OCI-M1 (cell line): ENCODE results near the gene HMX3.
A peak's percentile ranks its signal among the peaks of the same experiment; 100 is the strongest.

ENCODE experiments used
- DNase-seq: peaks from one replicate; lab custom pipeline; 2025; lab: John Stamatoyannopoulos, UW

The HMX3 gene

GRCh38 chr10:123135415-123136141, at the start of gene HMX3:
Gene HMX3 (plus strand): TSS chr10:123135970. CDS start chr10:123136051, 81 bp downstream.
- peak; percentile 96 for DNase-seq

GRCh38 chr10:123086281-123086680, 49.5 kb upstream of the HMX3 start:
- no peak for DNase-seq

- DNase-seq = no peak
Observed at GRCh38 chr10:123087348-123087747, 48.4 kb upstream of the HMX3 start.

- DNase-seq = no peak
Observed at GRCh38 chr10:123087786-123088185, 48.0 kb upstream of the HMX3 start.

- no peak for DNase-seq
Observed at GRCh38 chr10:123092635-123093414, 42.9 kb upstream of the HMX3 start.

GRCh38 chr10:123093489-123093888, 42.3 kb upstream of the HMX3 start:
- no peak for DNase-seq

GRCh38 chr10:123096452-123096851, 39.3 kb upstream of the HMX3 start:
- DNase-seq = no peak

- no peak for DNase-seq
Observed at GRCh38 chr10:123097039-123097438, 38.7 kb upstream of the HMX3 start.

- no peak for DNase-seq
Observed at GRCh38 chr10:123100030-123100762, 35.6 kb upstream of the HMX3 start.

GRCh38 chr10:123101872-123102271, 33.9 kb upstream of the HMX3 start:
- DNase-seq = no peak

- no peak for DNase-seq
Observed at GRCh38 chr10:123102673-123103072, 33.1 kb upstream of the HMX3 start.

GRCh38 chr10:123103944-123104343, 31.8 kb upstream of the HMX3 start:
- DNase-seq = no peak

GRCh38 chr10:123109466-123109865, 26.3 kb upstream of the HMX3 start:
- DNase-seq = peak; percentile 15

GRCh38 chr10:123117644-123118417, 17.9 kb upstream of the HMX3 start:
- DNase-seq = no peak

- DNase-seq = no peak
Observed at GRCh38 chr10:123119081-123119480, 16.7 kb upstream of the HMX3 start.

- no peak for DNase-seq
Observed at GRCh38 chr10:123126246-123126645, 9.5 kb upstream of the HMX3 start.

- peak; percentile 58 for DNase-seq
Observed at GRCh38 chr10:123129618-123130271, 6.0 kb upstream of the HMX3 start.

- peak; percentile 96 for DNase-seq
Observed at GRCh38 chr10:123132576-123133477, 2.9 kb upstream of the HMX3 start.

GRCh38 chr10:123133541-123134342, 2.0 kb upstream of the HMX3 start:
- DNase-seq = no peak
